ENCODE data around the gene CAP2.
"Not testable (repeated sequence)": the region's sequence is repeated elsewhere in the genome, so short reads cannot be mapped to it uniquely, and the experiment has no call there.

CAP2 gene

GRCh38 chr6:17410281-17410680 is 16.9 kb downstream of the CAP2 start:
- no peak overlapping the region for H3K4me3 ChIP-seq
- DNase-seq (ENCODE audit: low read depth, low spot score), result no peak
- H3K27ac ChIP-seq, result no peak overlapping the region
- no peaks in the 10 kb centered on the region for H3K9me3 ChIP-seq (ENCODE audit: low read depth, low read length)
- no peak overlapping the region for H3K9ac ChIP-seq (ENCODE audit: insufficient read length)
- H3K36me3 ChIP-seq (ENCODE audit: insufficient read depth, low read length), result no peaks in the 10 kb centered on the region
- TF ChIP-seq FOXP2 (optimal IDR thresholded peaks at IDR 0.05; ENCODE audit: control extremely low read depth, extremely low read length, insufficient read depth), result no peak
- no peak for TF ChIP-seq POLR2AphosphoS5 (IDR thresholded peaks at IDR 0.05; ENCODE audit: borderline replicate concordance, low read depth, low read length)

GRCh38 chr6:17413313-17413750 is 19.9 kb downstream of the CAP2 start:
- H3K9me3 ChIP-seq (ENCODE audit: low read depth, low read length), result no peaks in the 10 kb centered on the region
- no peak for DNase-seq (ENCODE audit: low read depth, low spot score)
- TF ChIP-seq POLR2AphosphoS5 (IDR thresholded peaks at IDR 0.05; ENCODE audit: borderline replicate concordance, low read depth, low read length) (no peak), FOXP2 (optimal IDR thresholded peaks at IDR 0.05; ENCODE audit: control extremely low read depth, extremely low read length, insufficient read depth) (no peak), EZH2 (IDR thresholded peaks at IDR 0.05) (no peak)
- no peaks in the 10 kb centered on the region for H3K36me3 ChIP-seq (ENCODE audit: insufficient read depth, low read length)
- H3K4me3 ChIP-seq, result no peak overlapping the region
- H3K9ac ChIP-seq (ENCODE audit: insufficient read length), result no peak overlapping the region
- no peak overlapping the region for H3K27ac ChIP-seq

GRCh38 chr6:17414395-17414794 is 21.0 kb downstream of the CAP2 start:
- not testable (repeated sequence) for H3K9ac ChIP-seq (ENCODE audit: insufficient read length); DNase-seq (ENCODE audit: low read depth, low spot score); H3K27ac ChIP-seq; H3K36me3 ChIP-seq (ENCODE audit: insufficient read depth, low read length); H3K4me3 ChIP-seq; H3K9me3 ChIP-seq (ENCODE audit: low read depth, low read length)

- Histone ChIP-seq H3K9ac (ENCODE audit: insufficient read length) (no peak overlapping the region), H3K4me3 (no peak overlapping the region), H3K36me3 (ENCODE audit: insufficient read depth, low read length) (no peaks in the 10 kb centered on the region), H3K27ac (no peak overlapping the region), H3K9me3 (ENCODE audit: low read depth, low read length) (no peaks in the 10 kb centered on the region)
- TF ChIP-seq EZH2 (IDR thresholded peaks at IDR 0.05) (no peak), POLR2AphosphoS5 (IDR thresholded peaks at IDR 0.05; ENCODE audit: borderline replicate concordance, low read depth, low read length) (no peak), FOXP2 (optimal IDR thresholded peaks at IDR 0.05; ENCODE audit: control extremely low read depth, extremely low read length, insufficient read depth) (no peak)
- DNase-seq (ENCODE audit: low read depth, low spot score), result no peak
Measured at GRCh38 chr6:17415321-17415720, 21.9 kb downstream of the CAP2 start.

- no peak overlapping the region for H3K27ac ChIP-seq
- no peak for DNase-seq (ENCODE audit: low read depth, low spot score)
- TF ChIP-seq EZH2 (IDR thresholded peaks at IDR 0.05), result no peak
- TF ChIP-seq FOXP2 (optimal IDR thresholded peaks at IDR 0.05; ENCODE audit: control extremely low read depth, extremely low read length, insufficient read depth), result no peak
- no peak for TF ChIP-seq POLR2AphosphoS5 (IDR thresholded peaks at IDR 0.05; ENCODE audit: borderline replicate concordance, low read depth, low read length)
- H3K9ac ChIP-seq (ENCODE audit: insufficient read length), result no peak overlapping the region
- no peaks in the 10 kb centered on the region for H3K36me3 ChIP-seq (ENCODE audit: insufficient read depth, low read length)
- H3K4me3 ChIP-seq, result no peak overlapping the region
- H3K9me3 ChIP-seq (ENCODE audit: low read depth, low read length), result no peaks in the 10 kb centered on the region
Measured at GRCh38 chr6:17416806-17417205, 23.4 kb downstream of the CAP2 start.

GRCh38 chr6:17417817-17418216 is 24.4 kb downstream of the CAP2 start:
- Histone ChIP-seq H3K36me3 (ENCODE audit: insufficient read depth, low read length) (no peaks in the 10 kb centered on the region), H3K27ac (no peak overlapping the region), H3K9me3 (ENCODE audit: low read depth, low read length) (no peaks in the 10 kb centered on the region), H3K4me3 (no peak overlapping the region), H3K9ac (ENCODE audit: insufficient read length) (no peak overlapping the region)
- TF ChIP-seq FOXP2 (optimal IDR thresholded peaks at IDR 0.05; ENCODE audit: control extremely low read depth, extremely low read length, insufficient read depth) (no peak), POLR2AphosphoS5 (IDR thresholded peaks at IDR 0.05; ENCODE audit: borderline replicate concordance, low read depth, low read length) (no peak), EZH2 (IDR thresholded peaks at IDR 0.05) (no peak)
- DNase-seq (ENCODE audit: low read depth, low spot score), result no peak

GRCh38 chr6:17418281-17419188 is 25.1 kb downstream of the CAP2 start:
- Histone ChIP-seq H3K9me3 (ENCODE audit: low read depth, low read length) (no peaks in the 10 kb centered on the region), H3K36me3 (ENCODE audit: insufficient read depth, low read length) (no peaks in the 10 kb centered on the region), H3K4me3 (no peak overlapping the region), H3K27ac (no peak overlapping the region), H3K9ac (ENCODE audit: insufficient read length) (no peak overlapping the region)
- TF ChIP-seq POLR2AphosphoS5 (IDR thresholded peaks at IDR 0.05; ENCODE audit: borderline replicate concordance, low read depth, low read length) (no peak), EZH2 (IDR thresholded peaks at IDR 0.05) (no peak), FOXP2 (optimal IDR thresholded peaks at IDR 0.05; ENCODE audit: control extremely low read depth, extremely low read length, insufficient read depth) (no peak)
- DNase-seq (ENCODE audit: low read depth, low spot score), result no peak

GRCh38 chr6:17419189-17419575 is 25.8 kb downstream of the CAP2 start:
- TF ChIP-seq POLR2AphosphoS5 (IDR thresholded peaks at IDR 0.05; ENCODE audit: borderline replicate concordance, low read depth, low read length), result no peak
- no peak for TF ChIP-seq FOXP2 (optimal IDR thresholded peaks at IDR 0.05; ENCODE audit: control extremely low read depth, extremely low read length, insufficient read depth)
- no peak for TF ChIP-seq EZH2 (IDR thresholded peaks at IDR 0.05)
- no peak overlapping the region for H3K9ac ChIP-seq (ENCODE audit: insufficient read length)
- no peak overlapping the region for H3K4me3 ChIP-seq
- H3K27ac ChIP-seq, result no peak overlapping the region
- no peaks in the 10 kb centered on the region for H3K9me3 ChIP-seq (ENCODE audit: low read depth, low read length)
- DNase-seq (ENCODE audit: low read depth, low spot score), result no peak
- H3K36me3 ChIP-seq (ENCODE audit: insufficient read depth, low read length), result no peaks in the 10 kb centered on the region

- Histone ChIP-seq H3K36me3 (ENCODE audit: insufficient read depth, low read length) (no peaks in the 10 kb centered on the region), H3K9me3 (ENCODE audit: low read depth, low read length) (no peaks in the 10 kb centered on the region), H3K4me3 (no peak overlapping the region), H3K27ac (no peak overlapping the region), H3K9ac (ENCODE audit: insufficient read length) (no peak overlapping the region)
- no peak for DNase-seq (ENCODE audit: low read depth, low spot score)
- no peak for TF ChIP-seq FOXP2 (optimal IDR thresholded peaks at IDR 0.05; ENCODE audit: control extremely low read depth, extremely low read length, insufficient read depth)
- no peak for TF ChIP-seq EZH2 (IDR thresholded peaks at IDR 0.05)
- TF ChIP-seq POLR2AphosphoS5 (IDR thresholded peaks at IDR 0.05; ENCODE audit: borderline replicate concordance, low read depth, low read length), result no peak
Measured at GRCh38 chr6:17420368-17420767, 27.0 kb downstream of the CAP2 start.

All from SK-N-MC (cell line).